HepG2 (cell line): Measurements from ENCODE around the gene TBC1D24. TPM values are rescaled to one million over a fixed set of nuclear protein-coding genes. Genes with fewer than 3 reads are reported as not detected.

Experiments used
- ATF7 ChIP-seq, 2 experiments: fragments of 450-650 bp in 1 of 2; sonication (generic) in 1 of 2; formaldehyde crosslinking in 1 of 2; IDR thresholded peaks; 2 replicates each; pipeline versions ENCODE4 v1.4.0 to v1.6.1; 2016 to 2020; ENCODE audit warnings: antibody characterized with exemption in 1 of 2, mild to moderate bottlenecking in 1 of 2, missing genetic modification reagents in 1 of 2
- BRCA1 ChIP-seq: sonication (generic); formaldehyde crosslinking; IDR thresholded peaks from 2 replicates; pipeline ENCODE4 v1.4.0; 2020; ENCODE audit warnings: missing genetic modification reagents
- ELF4 ChIP-seq: sonication (generic); formaldehyde crosslinking; IDR thresholded peaks from 2 replicates; pipeline ENCODE4 v1.5.0; 2020; ENCODE audit warnings: missing genetic modification reagents, mild to moderate bottlenecking, moderate library complexity, borderline replicate concordance
- FOXJ3 ChIP-seq: sonication (generic); formaldehyde crosslinking; IDR thresholded peaks from 2 replicates; pipeline ENCODE4 v1.4.0; 2020; ENCODE audit warnings: missing genetic modification reagents, mild to moderate bottlenecking, borderline replicate concordance
- KDM1A ChIP-seq: IDR thresholded peaks from 2 replicates; pipeline ENCODE4 v1.6.1; 2016; ENCODE audit warnings: missing compliant biosample characterization
- MLLT10 ChIP-seq: sonication (generic); formaldehyde crosslinking; IDR thresholded peaks from 2 replicates; pipeline ENCODE4 v1.4.0; 2020; ENCODE audit warnings: missing genetic modification reagents
- THAP9 ChIP-seq: sonication (generic); formaldehyde crosslinking; IDR thresholded peaks from 2 replicates; pipeline ENCODE4; 2020; ENCODE audit warnings: missing genetic modification reagents, mild to moderate bottlenecking, borderline replicate concordance
- TRIM24 ChIP-seq: sonication (generic); formaldehyde crosslinking; IDR thresholded peaks from 2 replicates; pipeline ENCODE4 v1.8.0; 2022; ENCODE audit warnings: mild to moderate bottlenecking, missing genetic modification reagents
- U2AF2 ChIP-seq: fragments of 200-400 bp; formaldehyde crosslinking; IDR thresholded peaks from 2 replicates; pipeline ENCODE4 v1.6.1; 2017; ENCODE audit warnings: low read depth, mild to moderate bottlenecking, low read length
- UBTF ChIP-seq: sonication (generic); formaldehyde crosslinking; IDR thresholded peaks from 2 replicates; pipeline ENCODE4 v1.4.0; 2020; ENCODE audit warnings: mild to moderate bottlenecking, missing genetic modification reagents
- XBP1 ChIP-seq: sonication (generic); formaldehyde crosslinking; IDR thresholded peaks from 2 replicates; pipeline ENCODE4 v1.5.0; 2020; ENCODE audit warnings: missing genetic modification reagents
- ZBTB1 ChIP-seq: sonication (generic); formaldehyde crosslinking; IDR thresholded peaks from 2 replicates; pipeline ENCODE4 v1.4.0; 2020; ENCODE audit warnings: missing genetic modification reagents, borderline replicate concordance
- ZBTB21 ChIP-seq: sonication (generic); formaldehyde crosslinking; IDR thresholded peaks from 2 replicates; pipeline ENCODE4 v1.4.0; 2020; ENCODE audit warnings: missing genetic modification reagents
- ZGPAT ChIP-seq: IDR thresholded peaks from 2 replicates; pipeline ENCODE4 v1.6.1; 2016; ENCODE audit warnings: mild to moderate bottlenecking
- ZKSCAN8 ChIP-seq: IDR thresholded peaks from 2 replicates; pipeline ENCODE4 v1.6.1; 2016; ENCODE audit warnings: borderline replicate concordance, missing genetic modification reagents, missing compliant biosample characterization
- ZNF24 ChIP-seq: fragments of 450-650 bp; IDR thresholded peaks from 2 replicates; pipeline ENCODE4 v1.6.1; 2017; ENCODE audit warnings: antibody characterized with exemption, mild to moderate bottlenecking
- ZNF3 ChIP-seq: IDR thresholded peaks from 2 replicates; pipeline ENCODE4 v1.7.0; 2017; ENCODE audit warnings: inconsistent platforms
- ZNF557 ChIP-seq: sonication (generic); formaldehyde crosslinking; IDR thresholded peaks from 2 replicates; pipeline ENCODE4 v1.4.0; 2020; ENCODE audit warnings: missing genetic modification reagents
- ZNF749 ChIP-seq: sonication (generic); formaldehyde crosslinking; IDR thresholded peaks from 2 replicates; pipeline ENCODE4 v1.8.0; 2022; ENCODE audit warnings: mild to moderate bottlenecking, missing genetic modification reagents, moderate library complexity, borderline replicate concordance
- ZNF781 ChIP-seq: sonication (generic); formaldehyde crosslinking; IDR thresholded peaks from 2 replicates; pipeline ENCODE4 v1.5.1; 2020; ENCODE audit warnings: borderline replicate concordance, mild to moderate bottlenecking, missing genetic modification reagents; ENCODE audit errors: not compliant biosample characterization
- ZNF788 ChIP-seq: sonication (generic); formaldehyde crosslinking; IDR thresholded peaks from 2 replicates; pipeline ENCODE4 v1.5.0; 2020; ENCODE audit warnings: mild to moderate bottlenecking, missing genetic modification reagents, borderline replicate concordance
- polyA plus RNA-seq, 8 experiments: library from polyadenylated mRNA; depleted of rRNA in 3 of 8; stranded (reverse) in 7 of 8; unstranded in 1 of 8; fragments of >200 nt; fragmentation: Illumina TruSeq in 4 of 8; extraction: Trizol in 4 of 8; gene quantifications; 2 replicates each; pipeline versions ENCODE4 v1.2.1 to v1.2.3, GENCODE V29; 2011 to 2016; ENCODE audit warnings: low read depth in 4 of 8, missing spikeins in 1 of 8, mixed read lengths in 1 of 8; ENCODE audit not compliant: insufficient read depth in 1 of 8
- total RNA-seq, 5 experiments: library from RNA; depleted of rRNA; stranded (reverse); fragments of >200 nt; fragmentation: Illumina TruSeq; extraction: Trizol; gene quantifications; 2 replicates each; pipeline ENCODE4 v1.2.3, GENCODE V29; 2016; ENCODE audit warnings: low read depth in 1 of 5
- TF ChIP-seq, protein P1 (sequence below): IDR thresholded peaks from 2 replicates; pipeline ENCODE4 v1.6.1; 2016; ENCODE audit warnings: low read depth, control low read depth

The TBC1D24 gene
- total and polyA plus RNA-seq, 2 of the 13 experiments (the other 11 are each of a cell fraction or from before 2014, with no cell fraction given) = 7.7 to 13.7 TPM

- TF ChIP-seq ATF7 (IDR thresholded peaks at IDR 0.05) (no peak), ATF7 (CRISPR knock-in tag; IDR thresholded peaks at IDR 0.05) (no peak), ZBTB1 (CRISPR knock-in tag) (no peak), ELF4 (no peak), ZBTB21 (CRISPR knock-in tag) (no peak), MLLT10 (no peak), ZNF749 (CRISPR knock-in tag) (no peak), TRIM24 (CRISPR knock-in tag) (no peak), ZNF24 (no peak), THAP9 (CRISPR knock-in tag) (no peak), ZNF781 (CRISPR knock-in tag) (no peak), FOXJ3 (CRISPR knock-in tag) (no peak), ZNF557 (CRISPR knock-in tag) (no peak), ZKSCAN8 (no peak), U2AF2 (no peak), KDM1A (CRISPR knock-in tag) (no peak), BRCA1 (no peak), ZGPAT (CRISPR knock-in tag) (no peak), ZNF3 (no peak), ZNF788 (CRISPR knock-in tag) (no peak), UBTF (no peak; the same call in 1 of the 2 replicates), XBP1 (CRISPR knock-in tag) (no peak)
- TF ChIP-seq, protein P1, sequence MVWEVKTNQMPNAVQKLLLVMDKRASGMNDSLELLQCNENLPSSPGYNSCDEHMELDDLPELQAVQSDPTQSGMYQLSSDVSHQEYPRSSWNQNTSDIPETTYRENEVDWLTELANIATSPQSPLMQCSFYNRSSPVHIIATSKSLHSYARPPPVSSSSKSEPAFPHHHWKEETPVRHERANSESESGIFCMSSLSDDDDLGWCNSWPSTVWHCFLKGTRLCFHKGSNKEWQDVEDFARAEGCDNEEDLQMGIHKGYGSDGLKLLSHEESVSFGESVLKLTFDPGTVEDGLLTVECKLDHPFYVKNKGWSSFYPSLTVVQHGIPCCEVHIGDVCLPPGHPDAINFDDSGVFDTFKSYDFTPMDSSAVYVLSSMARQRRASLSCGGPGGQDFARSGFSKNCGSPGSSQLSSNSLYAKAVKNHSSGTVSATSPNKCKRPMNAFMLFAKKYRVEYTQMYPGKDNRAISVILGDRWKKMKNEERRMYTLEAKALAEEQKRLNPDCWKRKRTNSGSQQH (CRISPR knock-in tag) = no peak
These were observed 46.2 kb upstream of the TBC1D24 start (continued) for GRCh38 chr16:2428784-2429033.
